HG03095 (cell line): Measurements from ENCODE around the gene TMEM169.

Source experiments
- ATAC-seq: cut with Tn5 transposase; IDR thresholded peaks from one replicate; pipeline ENCODE4 v1.9.1; 2021; ENCODE audit warnings: moderate library complexity; ENCODE audit not compliant: unreplicated experiment

Gene TMEM169

GRCh38 chr2:216081487-216082116, at the start of gene TMEM169, which contains the start of gene PECR:
TSS of gene TMEM169 (plus strand) at chr2:216081919. CDS start at chr2:216095964, 14,045 bp downstream.
TSS of gene PECR (minus strand) at chr2:216081809. CDS start at chr2:216081741, 68 bp downstream.
- ATAC-seq, result peak; percentile 93

DNA sequence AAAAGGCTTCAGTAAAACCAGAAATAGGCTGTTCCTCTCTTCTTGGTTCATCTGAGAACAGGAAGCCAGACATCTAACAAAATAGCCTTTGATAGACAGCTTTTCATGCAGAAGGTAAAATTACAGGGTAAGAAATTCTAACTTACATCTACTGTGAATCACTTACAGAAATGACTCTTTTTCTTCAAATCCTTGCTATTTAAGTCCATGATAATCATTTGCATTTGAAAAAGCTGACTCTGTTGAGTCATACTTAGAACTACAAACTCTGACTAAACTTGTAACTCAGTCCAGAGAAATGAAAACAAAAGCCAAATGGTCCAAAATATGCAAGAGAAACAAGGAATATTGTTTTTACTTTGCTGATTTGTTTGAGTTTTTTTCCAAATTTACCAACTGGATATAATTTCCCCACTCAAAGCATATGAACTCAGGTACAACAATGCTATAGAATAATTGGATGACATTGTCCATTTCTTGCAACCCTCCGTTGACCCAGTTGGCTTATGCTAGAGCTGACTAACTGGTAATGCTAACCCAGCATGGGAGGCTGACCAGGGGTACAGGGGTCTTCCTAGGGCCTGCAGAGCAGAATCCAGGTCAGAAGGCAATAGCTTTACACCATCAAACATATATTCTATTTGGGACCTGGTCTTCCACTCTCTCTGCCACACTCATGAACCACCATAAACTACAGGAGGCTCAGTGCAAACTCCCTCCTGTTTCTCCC, 49.6 kb upstream of the TMEM169 start:
- peak; percentile 76 for ATAC-seq

DNA sequence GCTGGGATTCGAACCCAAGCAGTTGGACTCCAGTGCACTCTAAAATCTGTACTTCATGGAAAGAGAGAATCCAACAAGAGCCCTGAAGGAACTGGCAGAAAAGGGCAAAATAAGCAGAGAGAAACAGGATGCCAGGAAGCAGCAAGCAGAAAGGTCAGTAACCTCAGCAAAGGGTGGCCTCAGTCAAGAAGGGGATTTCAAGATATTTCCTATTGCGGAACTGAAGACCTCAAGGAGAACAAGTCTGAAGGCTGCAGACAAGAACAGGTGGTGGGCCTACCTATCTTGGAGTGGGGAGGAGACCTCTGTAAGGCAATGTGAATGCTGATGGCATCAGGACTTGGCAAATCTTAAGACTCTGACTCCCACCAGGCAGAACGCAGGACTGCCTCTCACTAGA, 48.3 kb upstream of the TMEM169 start:
- ATAC-seq, result peak; percentile 45

DNA sequence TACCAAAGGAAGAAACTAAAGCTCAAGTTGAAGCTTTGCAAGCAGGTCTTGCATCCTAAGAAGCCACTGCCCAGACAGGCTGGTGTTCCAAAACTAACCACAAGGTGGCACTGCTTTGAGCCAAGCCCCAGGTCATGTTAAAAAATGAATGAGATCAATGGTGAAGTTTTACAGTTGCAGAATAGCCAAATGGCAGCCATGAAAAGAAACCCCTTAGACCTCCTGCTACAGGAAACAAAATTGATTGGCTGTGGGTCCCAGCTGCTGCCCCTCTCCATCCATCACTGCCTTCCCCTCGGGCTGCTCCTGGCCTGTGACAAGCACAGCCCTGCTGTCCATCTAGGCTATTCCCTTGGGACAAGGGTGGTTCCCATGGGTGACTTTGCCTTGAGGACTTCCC, 47.7 kb upstream of the TMEM169 start:
- ATAC-seq, result peak; percentile 29

- ATAC-seq, result no peak
These were observed 41.8 kb upstream of the TMEM169 start for GRCh38 chr2:216039918-216040317.

- ATAC-seq, result no peak
These were observed 40.3 kb upstream of the TMEM169 start for GRCh38 chr2:216041438-216041837.

DNA sequence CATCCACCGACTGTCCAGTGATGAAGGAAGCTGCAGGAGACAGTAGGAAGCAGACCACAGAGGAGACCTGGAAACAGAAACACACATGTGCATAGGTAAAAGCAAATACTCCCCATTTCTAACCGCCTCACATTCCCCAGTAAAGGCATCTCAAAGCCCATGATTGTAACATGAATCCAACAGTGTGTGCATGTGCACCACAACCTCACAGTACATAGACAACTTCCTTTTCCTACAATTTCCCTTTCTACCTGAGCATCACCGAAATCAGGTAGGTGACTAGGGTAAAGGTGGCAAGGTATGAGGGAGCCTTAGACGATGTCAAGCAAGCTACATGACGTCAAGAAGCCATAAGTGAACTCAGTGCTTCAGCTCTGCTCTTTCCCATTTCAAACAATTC, 37.8 kb upstream of the TMEM169 start:
- ATAC-seq, result no peak

DNA sequence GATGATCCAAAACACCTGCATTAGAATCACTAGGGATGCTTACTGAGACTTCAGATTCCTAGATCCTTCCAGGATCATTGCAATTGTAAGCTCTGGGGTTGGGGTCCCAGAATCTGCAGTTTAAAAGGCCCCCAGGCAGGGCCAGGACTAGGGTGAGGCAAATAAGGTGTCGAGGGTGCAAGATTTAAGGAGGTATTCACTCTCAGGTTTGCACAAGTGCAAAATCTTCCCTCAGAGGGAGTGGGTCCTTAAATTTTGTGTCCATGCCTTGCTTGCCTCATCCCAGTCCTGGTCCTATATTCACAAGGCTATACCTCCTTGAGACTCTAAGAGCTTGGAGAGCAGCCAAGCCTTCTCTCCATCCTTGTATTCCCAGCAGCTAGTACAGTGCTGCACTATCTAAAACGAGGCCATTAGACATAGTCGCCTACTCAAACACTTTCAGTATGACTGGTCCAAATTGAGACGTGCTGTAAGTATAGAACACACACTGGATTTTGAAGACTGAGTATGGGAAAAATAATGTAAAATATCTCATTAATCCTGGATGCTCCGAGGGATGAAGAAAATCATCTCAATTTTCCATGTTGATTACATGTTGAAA, 36.7 kb upstream of the TMEM169 start:
- peak; percentile 98 for ATAC-seq

GRCh38 chr2:216047397-216047796, 34.3 kb upstream of the TMEM169 start:
- ATAC-seq, result no peak

DNA sequence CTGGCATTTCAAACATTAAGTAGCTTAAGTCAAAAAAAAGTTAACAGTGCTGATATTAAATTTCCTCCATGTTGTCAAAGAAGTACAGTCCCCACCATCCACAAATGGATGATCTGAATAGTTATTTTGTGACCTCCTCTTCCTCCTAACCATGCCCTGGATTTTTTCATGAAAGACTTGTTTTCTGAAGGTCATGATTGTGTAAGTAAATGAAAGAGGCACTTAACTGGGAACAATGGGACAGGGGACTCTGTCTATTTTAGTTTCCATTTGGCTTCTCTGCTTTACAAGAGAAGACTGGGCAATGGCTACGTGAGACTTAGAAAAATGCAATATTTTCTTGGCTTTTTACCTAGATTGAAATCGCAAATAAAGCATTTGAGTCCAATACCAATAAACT, 32.3 kb upstream of the TMEM169 start:
- no peak for ATAC-seq

- no peak for ATAC-seq
These were observed 30.4 kb upstream of the TMEM169 start for GRCh38 chr2:216051350-216051749.

DNA sequence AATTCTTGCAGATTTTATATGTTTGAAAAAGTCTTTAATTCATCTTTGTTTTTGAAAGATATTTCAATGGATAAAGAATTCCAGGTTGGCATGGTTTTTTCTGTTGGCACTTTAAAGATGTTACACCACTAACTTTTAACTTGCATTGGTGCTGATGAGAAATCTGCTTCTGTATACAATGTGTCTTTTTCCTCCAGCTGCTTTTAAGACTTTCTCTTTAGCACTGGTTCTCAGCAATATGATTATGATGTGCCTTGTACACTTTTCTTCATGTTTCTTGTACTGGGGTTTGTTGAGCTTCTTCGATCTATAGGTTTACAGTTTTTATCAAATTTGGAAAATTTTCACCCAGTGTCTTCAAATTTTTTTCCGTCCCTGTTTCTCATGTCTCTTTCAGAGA, 29.3 kb upstream of the TMEM169 start:
- no peak for ATAC-seq

- ATAC-seq, result no peak
These were observed 26.0 kb upstream of the TMEM169 start for GRCh38 chr2:216055680-216056079.

GRCh38 chr2:216056739-216057138, 25.0 kb upstream of the TMEM169 start:
- peak; percentile 41 for ATAC-seq

DNA sequence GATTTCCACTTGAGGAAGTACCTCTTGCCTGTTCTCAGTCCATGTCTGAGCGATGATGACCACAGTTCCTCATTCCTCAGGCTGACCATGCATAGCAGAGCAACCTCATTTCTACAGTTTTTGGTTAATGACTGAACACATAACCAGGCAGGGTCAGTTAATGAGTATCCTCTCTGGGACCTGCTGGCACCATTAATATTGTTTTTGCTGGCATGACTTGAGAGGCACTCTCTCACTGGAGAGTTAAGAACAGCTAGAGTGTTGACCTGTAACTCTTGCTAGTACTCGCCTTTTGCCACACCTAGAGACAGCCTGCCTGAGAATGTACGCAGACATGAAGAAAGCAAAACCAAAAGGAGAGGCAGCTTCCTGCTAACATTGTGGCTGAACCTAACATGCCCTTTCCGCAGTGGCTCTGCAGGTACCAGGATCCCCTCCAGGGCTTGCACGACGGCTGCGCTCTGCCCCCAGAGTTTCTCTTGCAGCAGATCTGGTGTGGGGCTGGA, 24.0 kb upstream of the TMEM169 start:
- ATAC-seq, result peak; percentile 84

- no peak for ATAC-seq
These were observed 22.4 kb upstream of the TMEM169 start for GRCh38 chr2:216059233-216059834.

DNA sequence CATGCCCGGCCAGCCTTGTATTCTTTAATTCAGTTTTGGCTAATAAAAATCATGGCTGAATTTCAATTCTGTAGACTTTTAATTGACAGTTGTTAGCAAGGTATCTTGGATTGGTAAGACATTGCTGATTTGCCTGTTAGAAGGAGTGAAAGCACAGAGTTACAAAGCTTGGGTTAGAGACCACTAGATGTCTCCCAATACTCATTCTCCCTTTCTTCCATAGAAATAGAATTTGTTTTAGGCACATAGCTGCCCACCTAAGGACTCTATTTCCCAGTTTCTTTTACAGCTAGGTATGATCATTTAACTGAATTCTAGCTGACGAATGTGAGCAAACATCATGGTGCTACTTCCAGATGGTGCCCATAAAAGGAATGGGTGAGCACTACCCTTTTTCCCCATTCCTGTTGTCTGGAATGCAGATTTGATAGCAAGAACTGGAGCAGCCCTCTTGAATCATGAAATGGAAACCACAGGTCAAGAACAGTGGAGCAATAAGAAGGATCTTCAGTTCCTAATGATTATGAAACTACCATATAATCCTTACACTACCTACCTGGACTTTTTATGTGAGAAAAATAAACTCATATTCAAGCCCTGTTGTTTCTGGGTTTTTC, 17.6 kb upstream of the TMEM169 start:
- no peak for ATAC-seq

GRCh38 chr2:216064665-216065064, 17.1 kb upstream of the TMEM169 start:
- no peak for ATAC-seq

DNA sequence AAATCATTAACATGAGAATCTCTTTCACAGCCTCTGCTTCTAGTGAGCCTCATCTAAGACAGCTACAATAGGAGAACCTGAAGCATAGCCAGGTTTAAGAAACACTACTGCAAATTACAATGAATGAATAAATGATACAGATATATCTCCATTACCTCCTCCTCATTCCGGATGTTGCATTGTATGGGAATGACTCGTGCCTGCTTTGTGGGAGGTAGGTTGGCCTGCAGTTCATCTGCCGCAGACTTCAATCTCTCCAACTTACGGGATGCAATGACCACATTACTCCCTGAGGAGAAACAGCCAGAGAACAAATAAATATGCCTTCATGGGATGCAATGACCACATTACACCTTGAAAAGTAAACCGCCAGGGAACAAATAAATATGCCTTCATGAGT, 15.5 kb upstream of the TMEM169 start:
- ATAC-seq, result no peak

DNA sequence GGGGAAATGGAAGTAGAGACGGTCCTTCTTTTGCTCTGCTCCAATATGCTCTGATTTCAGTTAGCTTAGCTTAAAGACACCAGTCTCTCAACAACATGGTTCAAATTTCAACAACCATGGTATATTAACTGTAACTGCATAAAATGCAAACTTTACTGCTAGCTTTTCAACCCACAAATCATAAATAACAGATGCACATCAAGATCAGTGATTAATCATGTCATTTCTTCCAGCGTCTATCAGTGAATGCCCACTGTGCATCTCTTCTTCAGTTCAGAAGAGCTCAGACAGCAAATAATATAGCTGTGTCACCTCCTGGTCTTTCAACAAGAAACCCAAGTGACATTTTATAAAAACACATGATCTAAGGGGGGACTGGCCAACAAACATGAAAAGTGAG, 12.7 kb upstream of the TMEM169 start:
- ATAC-seq, result no peak

- ATAC-seq, result no peak
These were observed 11.5 kb upstream of the TMEM169 start for GRCh38 chr2:216070195-216070594.
